NK-92 (cell line): ENCODE measurements around the gene ZFYVE21.

Experiments used
- DNase-seq: peaks from one replicate; lab custom pipeline; 2025; ENCODE audit not compliant: unreplicated experiment; lab: John Stamatoyannopoulos, UW

Gene ZFYVE21

DNA sequence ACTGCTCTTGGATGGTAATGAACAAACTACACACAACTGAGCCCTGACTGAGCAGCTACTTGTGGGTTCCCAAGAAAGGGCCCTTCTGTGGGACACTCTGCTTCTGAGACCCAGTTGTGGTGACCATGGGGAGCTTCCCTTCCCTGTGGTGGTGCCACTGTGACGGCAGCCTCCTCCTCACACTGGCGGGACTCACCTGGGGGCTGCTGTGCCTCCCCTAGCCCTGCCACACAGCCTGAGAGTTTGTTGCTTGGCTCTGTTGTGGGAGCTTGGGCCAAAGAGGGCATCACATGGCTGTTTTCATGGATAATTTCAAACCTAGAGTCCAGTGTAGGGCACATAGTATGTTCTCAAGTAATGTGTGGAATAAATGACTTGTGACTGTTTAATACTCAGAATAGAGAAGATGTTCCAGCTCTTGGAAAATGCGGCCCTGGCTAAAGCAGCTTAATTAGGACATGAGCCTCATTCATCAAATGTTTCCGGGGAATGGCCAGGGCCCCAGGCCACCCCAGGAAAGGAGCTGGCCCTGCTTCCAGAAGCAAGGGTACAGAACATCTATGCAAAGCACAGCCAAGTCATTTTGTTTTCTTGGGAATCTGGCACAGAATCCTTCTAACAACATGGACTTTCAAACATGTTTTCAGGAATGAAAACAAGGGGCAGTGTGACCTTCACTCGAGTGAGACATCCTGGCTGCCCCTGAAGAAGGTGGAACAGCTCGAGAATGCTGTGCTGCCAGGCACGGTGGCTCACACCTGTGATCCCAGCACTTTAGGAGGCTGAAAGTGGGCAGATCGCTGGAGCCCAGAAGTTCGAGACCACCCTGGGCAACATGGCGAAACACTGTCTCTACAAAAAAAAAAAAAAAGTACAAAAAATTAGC, 21.2 kb downstream of the ZFYVE21 start:
- DNase-seq, result no peak

DNA sequence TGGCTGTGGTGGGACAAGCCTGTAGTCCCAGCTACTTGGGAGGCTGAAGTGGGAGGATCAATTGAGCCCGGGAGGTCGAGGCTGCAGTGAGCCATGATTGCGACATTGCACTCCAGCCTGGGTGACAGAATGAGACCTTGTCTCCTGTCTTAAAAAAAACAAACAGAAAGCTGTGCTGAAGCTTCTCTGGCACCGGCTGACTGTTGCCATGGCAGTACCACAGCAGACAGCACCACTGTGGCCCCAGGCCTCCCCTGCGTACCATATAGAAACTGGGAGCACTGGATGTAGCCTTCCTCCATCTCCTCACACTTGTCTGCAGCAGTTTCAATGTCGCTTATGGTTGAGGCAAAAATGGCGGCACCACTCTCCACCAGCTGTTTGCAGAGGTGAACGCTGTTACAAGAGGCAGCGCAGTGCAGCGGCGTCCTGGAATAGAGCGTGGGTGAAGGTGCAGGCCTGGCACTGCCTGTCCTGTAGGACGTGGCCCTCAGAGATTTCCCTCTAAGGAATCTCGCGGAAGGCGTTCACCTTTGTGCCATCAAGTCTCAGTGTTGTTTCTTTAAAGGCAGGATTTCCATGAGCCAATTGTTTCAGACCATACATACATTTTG, 21.9 kb downstream of the ZFYVE21 start:
- no peak for DNase-seq

DNA sequence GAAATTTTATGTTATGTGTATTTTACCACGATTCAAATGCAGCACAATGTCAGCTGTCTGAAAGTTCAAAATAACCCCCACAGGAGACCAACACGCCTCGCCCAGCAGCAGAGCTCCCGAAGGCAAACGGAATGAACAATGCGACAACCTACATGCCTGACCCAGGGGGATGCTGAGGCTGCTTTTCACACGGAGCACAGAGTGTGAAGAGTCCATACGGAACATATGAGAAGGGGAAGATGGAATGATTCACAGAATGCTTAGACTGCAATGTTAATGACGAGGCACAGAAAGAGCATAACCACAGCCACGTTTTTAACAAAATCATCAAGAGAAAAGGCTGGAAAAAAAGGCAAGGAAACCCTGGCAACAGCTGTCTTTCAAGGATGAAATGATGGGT, 22.6 kb downstream of the ZFYVE21 start:
- DNase-seq, result no peak

DNA sequence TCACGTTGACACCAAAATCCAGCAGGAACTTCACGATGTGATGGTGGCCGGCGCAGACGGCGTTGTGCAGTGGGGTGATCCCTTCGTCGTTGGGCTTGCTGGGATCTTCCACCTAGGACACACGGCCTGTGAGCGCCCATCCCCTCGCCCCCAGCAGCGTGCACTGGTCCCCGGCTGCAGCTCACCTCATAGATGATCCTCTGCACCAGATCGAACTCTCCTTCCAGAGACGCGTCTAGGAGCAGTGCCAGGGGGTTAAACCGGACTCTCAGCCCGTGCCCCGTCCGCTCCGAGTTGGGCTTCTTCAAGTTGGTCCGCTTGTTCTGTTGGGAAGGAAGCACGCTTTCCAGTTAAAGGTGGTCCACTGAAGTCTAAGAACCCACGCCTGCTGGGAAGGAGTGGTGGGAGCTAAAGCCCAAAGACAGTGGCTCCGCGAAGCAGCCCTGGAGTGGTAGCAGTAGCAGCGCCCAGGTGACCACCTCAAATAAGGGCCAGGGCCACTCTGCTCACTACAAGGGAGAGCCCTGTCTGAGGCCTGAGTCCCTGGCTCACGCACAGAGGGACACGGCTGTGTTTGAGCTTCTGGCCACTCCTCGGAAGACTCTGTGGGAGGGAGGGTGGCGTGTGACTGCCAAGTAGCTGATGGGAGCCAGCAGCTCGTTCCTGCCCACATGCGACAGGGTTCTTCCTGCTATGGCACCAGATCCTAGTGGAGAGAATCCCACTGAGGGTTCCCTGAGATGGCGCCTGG, 23.3 kb downstream of the ZFYVE21 start:
- no peak for DNase-seq

DNA sequence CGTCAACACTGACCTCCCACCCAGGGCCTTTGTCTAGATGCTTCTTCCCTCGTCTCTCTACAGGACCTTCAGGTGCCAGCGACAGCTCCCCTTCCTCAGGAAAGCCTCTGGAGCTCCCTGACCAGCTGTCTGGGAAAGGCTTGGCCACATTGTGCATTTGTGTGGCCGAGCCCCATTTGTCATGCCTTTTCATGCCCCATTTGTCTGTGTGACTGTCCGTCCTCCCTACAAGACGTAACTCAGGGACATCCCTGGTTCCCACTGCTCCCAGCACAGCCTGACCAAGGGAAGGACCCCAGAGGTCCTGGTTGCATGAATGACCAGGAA, 23.8 kb downstream of the ZFYVE21 start:
- DNase-seq, result no peak

DNA sequence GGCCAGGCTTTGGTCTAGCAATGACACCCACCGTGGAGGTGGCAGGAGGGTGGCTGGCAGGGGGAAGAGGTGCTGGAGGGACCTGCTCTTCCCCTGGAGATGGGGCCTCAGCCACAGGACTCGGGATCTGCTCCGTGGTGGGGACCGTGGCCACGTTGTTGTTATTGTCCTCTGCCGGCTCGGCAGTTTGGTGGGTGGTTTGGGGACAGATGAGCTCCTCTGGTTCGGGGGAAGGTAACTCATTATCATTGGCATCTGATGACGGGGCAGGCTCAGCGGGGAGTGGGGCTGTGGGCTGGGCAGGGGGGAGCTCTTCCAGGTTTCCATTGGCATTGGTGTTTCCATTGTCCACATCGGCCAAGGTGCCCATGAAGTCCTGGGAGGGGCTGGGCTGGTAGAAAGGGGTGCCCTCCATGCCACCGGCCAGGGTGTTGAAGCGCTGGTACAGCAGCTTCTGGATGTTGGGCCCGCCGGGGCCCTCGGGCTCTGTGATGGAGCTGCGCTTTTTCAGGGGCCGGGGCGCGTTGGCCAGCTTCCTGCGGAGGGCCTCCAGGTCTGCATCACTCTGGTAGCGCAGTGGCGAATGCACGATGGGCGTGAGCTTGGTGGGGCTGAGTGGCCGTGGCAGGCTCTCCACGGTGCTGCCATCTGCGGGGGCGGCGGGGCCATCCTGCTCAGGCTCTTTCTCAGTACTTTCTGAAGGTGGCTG, 24.3 kb downstream of the ZFYVE21 start:
- no peak for DNase-seq

DNA sequence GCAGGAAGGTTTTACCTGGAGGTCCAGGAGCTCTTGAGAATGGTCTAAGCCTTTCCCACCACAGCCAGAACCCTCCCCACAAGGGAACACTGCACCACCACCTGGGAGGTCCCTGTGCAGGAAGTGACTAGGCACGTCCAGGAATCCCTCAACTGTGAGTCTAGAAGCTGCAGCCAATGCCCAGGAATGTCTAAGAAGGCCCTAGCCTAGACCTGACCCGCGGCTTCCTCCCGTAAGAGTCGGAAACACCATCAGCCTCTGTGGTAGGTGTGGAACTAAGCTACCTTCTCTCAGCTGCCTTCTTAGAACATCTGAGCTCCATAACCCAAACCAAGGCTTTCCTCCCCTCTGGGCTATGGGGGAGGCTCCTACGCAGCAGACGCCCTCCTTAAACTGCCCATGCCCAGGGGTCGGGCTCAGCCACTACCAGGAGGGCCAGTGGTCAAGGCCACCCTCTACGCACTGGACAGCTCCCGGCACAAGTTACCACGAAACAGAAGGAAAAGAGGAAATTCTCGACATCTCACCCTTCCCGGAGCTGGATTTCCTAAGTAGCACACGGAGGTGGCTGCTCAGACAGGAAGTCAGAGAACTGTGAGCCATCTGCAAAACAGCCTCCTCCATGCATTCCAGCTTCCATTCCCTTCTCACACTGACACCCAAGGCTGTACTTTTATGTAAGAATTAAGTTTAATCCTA, 25.5 kb downstream of the ZFYVE21 start:
- DNase-seq, result no peak

DNA sequence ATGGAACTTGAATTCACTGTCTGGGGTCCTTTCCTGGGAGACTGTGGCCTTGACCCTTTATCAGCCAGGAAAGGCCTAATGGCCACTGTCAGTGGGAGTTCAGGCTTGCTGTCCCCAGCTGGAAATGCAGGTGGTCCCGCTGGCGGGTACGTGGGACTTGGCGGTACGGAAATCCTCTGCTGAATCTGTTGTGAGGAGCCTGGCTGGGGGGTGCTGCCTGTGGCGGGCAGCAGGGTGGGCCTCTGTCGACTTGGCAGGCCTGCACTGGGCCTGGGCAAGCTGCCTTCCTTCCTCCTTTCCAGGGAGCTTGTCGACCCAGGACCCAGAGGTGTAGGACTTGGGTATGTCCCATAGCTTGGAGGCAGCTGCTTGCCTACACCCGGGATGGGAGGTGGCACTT, 26.3 kb downstream of the ZFYVE21 start:
- no peak for DNase-seq

DNA sequence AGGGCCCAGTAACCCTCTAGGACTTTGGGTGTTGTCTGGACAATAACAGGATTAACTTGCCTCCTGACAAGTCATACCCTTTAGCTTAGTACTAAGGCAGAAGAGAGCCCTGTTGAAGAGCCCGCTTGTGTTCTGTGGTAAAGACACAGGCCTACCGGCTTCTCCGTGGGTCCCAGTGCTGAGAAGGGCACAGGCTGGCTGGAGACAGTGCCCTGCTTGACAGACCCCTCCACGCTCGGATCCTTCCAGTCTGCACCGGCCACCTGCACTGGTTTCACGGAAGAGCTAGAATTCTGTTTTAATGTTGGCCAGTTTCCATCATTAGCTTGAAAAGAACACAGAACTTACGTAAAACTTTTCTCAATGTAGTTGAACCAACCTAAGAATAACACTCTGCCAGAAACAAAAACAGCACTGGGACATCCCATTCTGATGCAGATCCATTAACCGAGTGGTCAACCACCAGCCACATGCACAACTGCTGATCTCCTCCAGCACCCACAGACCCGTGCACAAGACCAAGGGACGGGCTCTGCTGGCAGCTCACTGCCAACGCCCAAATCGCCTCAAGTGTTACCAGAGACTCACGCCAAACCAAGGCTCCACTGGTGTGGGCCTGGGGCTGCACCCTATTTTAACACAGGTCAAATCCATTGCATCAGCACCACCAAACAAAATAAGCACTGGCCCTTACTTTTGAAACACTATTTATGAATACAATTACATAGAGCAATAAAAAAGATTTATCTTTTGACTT, 27.1 kb downstream of the ZFYVE21 start:
- DNase-seq, result no peak

DNA sequence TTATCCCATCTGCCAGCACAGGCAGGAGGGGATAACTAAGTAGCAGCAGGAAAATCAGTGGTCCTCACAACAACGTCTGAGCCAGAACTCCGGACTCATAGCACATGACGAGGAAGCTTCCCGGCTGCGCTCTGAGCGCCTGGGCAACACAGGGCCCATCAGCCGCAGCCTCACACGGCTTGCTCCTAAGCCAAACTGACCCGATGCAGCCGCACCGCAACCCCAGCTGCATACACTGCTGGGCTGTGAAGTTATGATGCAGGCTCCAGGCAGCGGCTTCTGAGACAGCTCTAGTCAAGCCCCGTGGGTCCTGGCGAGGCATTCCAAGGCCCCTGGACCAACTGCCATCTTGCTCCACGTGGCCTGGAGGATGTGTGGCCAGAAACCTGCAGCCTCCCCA, 28.1 kb downstream of the ZFYVE21 start:
- DNase-seq, result no peak

DNA sequence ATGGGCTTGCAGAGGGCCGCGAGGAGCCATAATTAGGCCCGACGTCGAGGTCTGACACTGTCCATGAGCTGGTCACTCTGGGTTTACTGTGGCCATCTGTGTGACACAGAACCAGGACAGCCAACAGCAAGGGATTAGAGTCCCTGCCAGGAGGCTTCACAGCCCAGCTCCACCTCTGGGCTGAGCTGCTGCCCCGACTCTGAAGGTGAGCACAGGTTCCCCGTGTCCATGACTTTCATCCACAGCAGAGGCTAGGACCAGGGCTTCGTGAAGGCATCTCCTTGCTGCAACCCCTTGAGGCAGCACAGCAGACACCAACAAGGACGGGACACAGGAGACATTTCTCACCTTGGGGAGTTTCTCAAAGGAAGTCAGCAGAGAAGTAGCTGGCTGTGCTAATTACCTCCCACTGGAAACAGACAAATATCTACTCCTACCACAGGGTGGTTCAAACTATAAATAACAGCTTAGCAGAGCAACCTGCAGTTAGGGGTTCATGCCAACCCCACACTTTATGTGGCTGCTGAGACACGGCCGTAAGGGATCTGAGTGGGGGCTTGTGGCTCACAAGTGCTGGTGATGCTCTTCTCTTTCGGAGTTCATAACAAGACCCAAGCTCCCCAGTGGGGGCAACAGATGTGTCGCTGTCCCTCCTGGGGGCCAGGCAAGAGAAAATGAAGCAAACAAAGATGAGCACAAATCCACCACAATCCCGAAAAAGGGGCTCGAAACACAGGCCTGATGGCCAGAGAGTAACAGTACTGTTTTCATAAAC, 29.2 kb downstream of the ZFYVE21 start:
- no peak for DNase-seq

DNA sequence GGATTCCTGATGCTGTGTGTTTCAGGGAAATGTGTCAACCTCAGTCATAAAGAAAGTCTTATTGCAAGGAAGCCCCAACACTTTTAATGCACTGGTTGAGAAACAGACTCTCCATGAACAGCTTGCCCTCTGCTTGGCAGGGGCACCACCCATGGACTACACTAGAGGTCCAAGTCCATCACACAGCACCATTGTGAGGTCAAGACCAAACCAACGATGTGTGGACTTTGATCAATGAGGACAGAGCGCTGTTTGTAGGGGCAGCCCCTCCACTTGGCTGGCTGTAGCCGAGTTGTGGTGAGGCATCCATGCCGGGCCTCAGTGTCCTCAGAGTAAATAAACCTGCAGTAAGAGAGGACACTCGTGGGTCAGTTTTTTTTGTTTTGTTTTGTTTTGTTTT, 29.8 kb downstream of the ZFYVE21 start:
- no peak for DNase-seq

DNA sequence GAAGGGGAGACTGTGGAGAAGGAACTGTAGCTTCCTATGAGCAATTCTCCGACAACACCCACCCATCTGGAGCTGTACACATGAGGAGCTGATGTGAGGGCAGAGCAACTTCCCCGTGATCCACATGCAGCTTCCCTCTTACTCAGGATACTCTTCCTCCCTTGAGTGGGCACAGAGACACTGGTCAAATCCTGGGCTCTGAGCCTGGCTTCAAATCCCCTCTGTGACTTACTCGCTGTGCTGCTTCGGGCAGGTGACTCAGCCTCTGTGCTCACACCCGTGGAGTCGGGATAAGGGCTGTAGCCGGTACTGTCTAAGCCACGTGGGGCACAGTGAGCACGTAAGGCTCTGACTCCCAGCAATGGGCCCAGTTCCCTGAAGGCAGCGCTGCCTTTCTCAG, 31.1 kb downstream of the ZFYVE21 start:
- DNase-seq, result no peak

DNA sequence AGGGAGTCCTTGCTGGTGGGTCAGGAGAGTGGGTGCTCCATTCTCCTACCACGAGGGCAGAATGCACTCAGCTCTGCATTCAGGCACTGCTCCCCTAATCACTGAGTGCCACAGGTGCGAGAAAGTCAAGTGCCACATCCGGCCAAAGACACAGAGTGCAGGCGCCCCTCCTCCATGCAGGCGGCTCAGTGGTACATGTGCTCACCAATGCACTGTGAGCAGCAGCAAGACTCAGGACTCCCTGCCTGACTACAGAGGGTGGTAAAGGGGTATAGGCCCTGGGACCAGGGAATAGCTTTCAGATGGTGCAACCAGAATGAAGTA, 32.9 kb downstream of the ZFYVE21 start:
- peak; percentile 23 for DNase-seq

DNA sequence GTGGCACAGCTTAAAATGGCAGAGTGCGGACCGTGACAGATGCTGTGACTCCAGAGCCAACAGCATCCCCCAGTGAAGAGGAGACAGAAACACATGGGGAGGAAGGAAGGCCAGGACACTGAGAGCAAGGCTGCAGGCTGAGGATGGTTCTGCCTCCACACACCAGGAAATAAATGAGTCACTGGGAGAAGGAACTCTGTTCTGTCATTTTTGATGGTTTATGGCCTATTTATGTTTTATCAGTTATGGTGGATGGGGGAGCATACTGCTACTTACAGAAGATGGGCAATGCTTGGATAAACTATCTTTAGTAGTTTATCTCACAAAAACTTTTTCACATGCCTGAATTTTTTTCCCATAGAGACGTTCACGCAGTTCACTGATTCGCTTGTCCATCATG, 33.8 kb downstream of the ZFYVE21 start:
- no peak for DNase-seq

DNA sequence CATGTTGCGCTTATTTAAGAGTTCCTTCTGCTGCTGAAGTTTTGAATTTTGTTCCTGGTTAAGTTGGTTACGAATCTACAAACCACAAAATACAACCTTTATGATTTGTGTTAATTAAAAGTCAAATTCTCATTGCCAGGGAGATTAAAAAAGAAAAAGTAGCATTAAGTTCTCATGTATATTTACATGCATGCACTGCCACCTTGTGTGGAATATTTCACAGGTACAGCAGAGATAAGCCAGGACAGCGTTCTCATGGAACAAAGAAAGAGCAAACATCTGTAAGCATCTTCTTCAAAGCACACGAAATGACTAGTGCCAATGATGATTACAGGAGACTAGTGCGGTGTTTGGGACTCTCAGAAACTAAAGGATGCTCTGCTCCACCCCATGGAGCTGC, 34.2 kb downstream of the ZFYVE21 start:
- no peak for DNase-seq

DNA sequence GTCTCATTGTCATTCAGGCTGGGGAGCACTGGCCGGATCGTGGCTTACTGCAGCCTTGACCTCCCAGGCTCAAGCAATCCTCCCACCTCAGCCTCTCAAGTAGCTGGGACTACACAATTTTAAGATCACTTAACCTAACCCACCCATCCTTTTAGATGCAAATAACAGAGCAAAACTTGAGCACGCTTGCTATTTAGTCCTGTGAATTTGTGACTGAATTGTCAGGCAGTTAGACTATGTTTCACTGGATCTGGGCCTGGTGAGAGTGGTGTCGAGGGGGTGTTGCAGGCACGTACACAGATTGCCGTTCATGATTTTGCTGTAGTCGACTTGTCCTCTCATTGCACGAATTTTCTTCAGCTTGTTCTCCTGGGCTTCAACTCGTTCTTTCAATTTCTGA, 38.2 kb downstream of the ZFYVE21 start:
- no peak for DNase-seq

DNA sequence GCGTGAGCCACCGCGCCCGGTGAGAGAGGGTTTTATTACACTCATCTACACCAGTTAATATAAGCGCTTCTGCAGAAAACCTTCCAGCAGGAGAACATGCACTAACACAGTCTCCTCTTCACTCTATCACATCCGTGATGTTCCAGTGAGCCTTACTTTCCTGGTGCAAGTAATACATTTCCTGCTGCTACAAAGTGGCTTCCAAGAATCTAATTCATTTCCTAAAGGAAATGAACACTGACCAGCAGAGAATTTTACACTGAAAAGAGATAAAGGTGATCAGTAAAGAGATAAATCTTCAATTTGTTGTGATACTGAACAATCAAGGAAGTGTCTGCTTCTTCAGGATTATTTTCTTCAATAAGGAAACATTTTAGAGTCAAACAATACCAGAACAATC, 39.5 kb downstream of the ZFYVE21 start:
- DNase-seq, result no peak

DNA sequence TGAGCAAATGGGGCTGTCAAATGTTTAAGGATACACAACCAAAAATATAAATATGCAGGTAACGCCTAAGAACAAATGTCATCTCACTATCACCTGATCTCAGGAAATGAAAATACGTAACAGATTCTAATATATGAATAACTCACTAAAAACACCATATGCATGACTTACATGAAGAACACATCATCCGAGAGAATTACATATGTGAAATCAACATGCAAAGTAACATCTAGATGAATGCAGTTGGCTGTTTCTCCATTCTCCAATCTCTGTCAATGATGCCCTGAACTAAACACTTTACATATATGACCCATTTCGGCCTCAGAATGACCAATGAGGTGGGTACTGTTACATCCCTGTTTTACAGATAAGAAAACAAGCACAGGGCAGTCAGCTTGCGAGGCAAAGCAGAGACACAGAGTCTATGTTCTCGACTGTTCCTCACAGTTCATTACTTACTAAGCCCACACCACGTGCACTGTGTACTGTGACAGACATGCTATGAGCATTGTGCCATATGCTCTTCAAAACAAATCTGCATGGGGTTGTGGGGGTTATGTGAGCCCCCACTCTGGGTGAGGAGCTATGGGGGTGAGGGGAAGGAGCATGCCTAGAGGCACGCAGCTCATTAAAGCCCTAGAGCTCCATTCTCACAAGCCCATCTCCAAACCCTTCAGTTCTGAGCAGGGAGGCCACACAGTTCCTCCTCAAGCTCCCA, 42.6 kb downstream of the ZFYVE21 start:
- DNase-seq, result no peak
